H9 (cell line): Measurements from ENCODE around the gene HEBP2. TPM values are rescaled to one million over a fixed set of nuclear protein-coding genes. Genes with fewer than 3 reads are reported as not detected.

Experiments used
- DNase-seq: peaks from one replicate; pipeline ENCODE4 v3.0.0-alpha.2; 2017
- H2AFZ ChIP-seq: one replicate; pipeline ENCODE4 v1.6.1; 2013; ENCODE audit warnings: mild to moderate bottlenecking, low read length, control low read depth, moderate library complexity
- H2AK5ac ChIP-seq: 2 replicates; pipeline ENCODE4 v1.6.1; 2013; ENCODE audit warnings: low read length, control low read depth, mixed read lengths; ENCODE audit not compliant: insufficient read length
- H2BK120ac ChIP-seq: one replicate; pipeline ENCODE4 v1.6.1; 2013; ENCODE audit warnings: low read depth, mild to moderate bottlenecking, low read length, control low read depth, inconsistent platforms; ENCODE audit not compliant: poor library complexity, severe bottlenecking
- H2BK12ac ChIP-seq: 2 replicates; pipeline ENCODE4 v1.6.1; 2013; ENCODE audit warnings: low read length, control low read depth, mixed read lengths, low read depth; ENCODE audit not compliant: insufficient read length
- H2BK15ac ChIP-seq: 2 replicates; pipeline ENCODE4 v1.6.1; 2013; ENCODE audit warnings: low read depth, low read length, control low read depth
- H2BK20ac ChIP-seq: one replicate; pipeline ENCODE4 v1.6.1; 2013; ENCODE audit warnings: low read depth, mild to moderate bottlenecking, low read length, control low read depth, inconsistent platforms; ENCODE audit not compliant: poor library complexity, severe bottlenecking
- H2BK5ac ChIP-seq: 2 replicates; pipeline ENCODE4 v1.6.1; 2013; ENCODE audit warnings: low read length, control low read depth, mixed read lengths; ENCODE audit not compliant: insufficient read length
- H3K14ac ChIP-seq: 2 replicates; pipeline ENCODE4 v1.6.1; 2013; ENCODE audit warnings: low read length, control low read depth; ENCODE audit not compliant: insufficient read depth
- H3K18ac ChIP-seq: 2 replicates; pipeline ENCODE4 v1.6.1; 2013; ENCODE audit warnings: low read depth, mild to moderate bottlenecking, mixed read lengths, low read length, control low read depth; ENCODE audit not compliant: insufficient read length
- H3K23ac ChIP-seq: 2 replicates; pipeline ENCODE4 v1.6.1; 2013; ENCODE audit warnings: low read length, control low read depth, mixed read lengths, low read depth; ENCODE audit not compliant: insufficient read length
- H3K23me2 ChIP-seq: 2 replicates; pipeline ENCODE4 v1.6.1; 2013; ENCODE audit warnings: low read depth, mild to moderate bottlenecking, mixed read lengths, low read length, control low read depth; ENCODE audit not compliant: insufficient read length, poor library complexity, severe bottlenecking
- H3K27ac ChIP-seq: 2 replicates; pipeline ENCODE4 v1.5.1; 2013; ENCODE audit warnings: low read length, control low read depth, mixed read lengths, low read depth; ENCODE audit not compliant: insufficient read length
- H3K27me3 ChIP-seq: 2 replicates; pipeline ENCODE4 v1.6.1; 2013; ENCODE audit warnings: low read length, control low read depth, inconsistent platforms; ENCODE audit not compliant: insufficient read depth
- H3K4ac ChIP-seq: 2 replicates; pipeline ENCODE4 v1.6.1; 2013; ENCODE audit warnings: low read depth, mild to moderate bottlenecking, control low read depth, inconsistent platforms, low read length, moderate library complexity
- H3K4me1 ChIP-seq: 2 replicates; pipeline ENCODE4 v1.6.1; 2013; ENCODE audit warnings: low read length, control low read depth, inconsistent platforms; ENCODE audit not compliant: insufficient read depth
- H3K4me2 ChIP-seq: 2 replicates; pipeline ENCODE4 v1.6.1; 2013; ENCODE audit warnings: low read length, control low read depth, mixed read lengths; ENCODE audit not compliant: insufficient read length, insufficient read depth
- H3K56ac ChIP-seq: 2 replicates; pipeline ENCODE4 v1.6.1; 2013; ENCODE audit warnings: low read depth, mild to moderate bottlenecking, mixed read lengths, low read length, control low read depth; ENCODE audit not compliant: insufficient read length
- H3K79me1 ChIP-seq: 2 replicates; pipeline ENCODE4 v1.6.1; 2013; ENCODE audit warnings: low read depth, mild to moderate bottlenecking, moderate library complexity, low read length, control low read depth, inconsistent platforms; ENCODE audit not compliant: insufficient read depth, poor library complexity, severe bottlenecking
- H3K79me2 ChIP-seq: 2 replicates; pipeline ENCODE4 v1.6.1; 2013; ENCODE audit warnings: low read length, control low read depth, inconsistent platforms; ENCODE audit not compliant: insufficient read depth
- H3K9ac ChIP-seq: 2 replicates; pipeline ENCODE4 v1.6.1; 2013; ENCODE audit warnings: low read length, control low read depth, mixed read lengths; ENCODE audit not compliant: insufficient read length; ENCODE audit errors: extremely low read depth
- H3K9me3 ChIP-seq: one replicate; pipeline ENCODE4 v1.6.1; 2013; ENCODE audit warnings: low read depth, low read length, inconsistent platforms; ENCODE audit not compliant: control insufficient read depth
- H3T11ph ChIP-seq: one replicate; pipeline ENCODE4 v1.6.1; 2013; ENCODE audit warnings: mild to moderate bottlenecking, low read length, control low read depth, inconsistent platforms
- H4K20me1 ChIP-seq: one replicate; pipeline ENCODE4 v1.6.1; 2013; ENCODE audit not compliant: control insufficient read depth, insufficient read length, insufficient read depth
- H4K5ac ChIP-seq: 2 replicates; pipeline ENCODE4 v1.6.1; 2013; ENCODE audit warnings: low read depth, mild to moderate bottlenecking, mixed read lengths, low read length, control low read depth; ENCODE audit not compliant: insufficient read length
- H4K8ac ChIP-seq: replicated peaks from 2 replicates; pipeline ENCODE4 v1.6.1; 2013; ENCODE audit warnings: low read length, control low read depth, mixed read lengths, low read depth; ENCODE audit not compliant: insufficient read length
- H4K91ac ChIP-seq: 2 replicates; pipeline ENCODE4 v1.6.1; 2013; ENCODE audit warnings: low read depth, mild to moderate bottlenecking, moderate library complexity, mixed read lengths, low read length, control low read depth; ENCODE audit not compliant: insufficient read length
- H3K27ac Mint-ChIP-seq, 3 experiments: 2 replicates in 2 of 3; 3 replicates in 1 of 3; pipeline ENCODE4 v1.8.0; 2020 to 2021; ENCODE audit warnings: mixed read lengths in 3 of 3, mild to moderate bottlenecking in 1 of 3, moderate library complexity in 1 of 3
- H3K27me3 Mint-ChIP-seq: 2 replicates; pipeline ENCODE4 v1.8.0; 2021; ENCODE audit warnings: low read depth, mild to moderate bottlenecking, moderate library complexity, mixed read lengths
- H3K36me3 Mint-ChIP-seq, 3 experiments: 2 replicates in 2 of 3; 3 replicates in 1 of 3; pipeline ENCODE4 v1.8.0; 2020 to 2021; ENCODE audit warnings: low read depth in 3 of 3, mixed read lengths in 3 of 3; ENCODE audit not compliant: insufficient read depth in 1 of 3
- H3K4me1 Mint-ChIP-seq, 2 experiments: 2 replicates each; pipeline ENCODE4 v1.8.0; 2020; ENCODE audit warnings: mixed read lengths in 2 of 2
- H3K4me3 Mint-ChIP-seq, 2 experiments: 2 replicates in 1 of 2; 3 replicates in 1 of 2; pipeline ENCODE4 v1.8.0; 2020 to 2021; ENCODE audit warnings: mild to moderate bottlenecking in 2 of 2, mixed read lengths in 2 of 2, moderate library complexity in 1 of 2
- H3K9me3 Mint-ChIP-seq, 2 experiments: 2 replicates in 1 of 2; 3 replicates in 1 of 2; pipeline ENCODE4 v1.8.0; 2020; ENCODE audit warnings: mild to moderate bottlenecking in 2 of 2, mixed read lengths in 2 of 2, moderate library complexity in 1 of 2
- CTCF ChIP-seq: fragments of 200-600 bp; sonication (generic); conservative IDR thresholded peaks from 3 replicates; pipeline ENCODE4 v1.8.0; 2021; ENCODE audit warnings: antibody characterized with exemption, mild to moderate bottlenecking
- WGBS: extraction: QIAGEN DNeasy Blood & Tissue Kit; methylation state at CpG from one replicate; pipeline ENCODE4 v1.1.7; 2013; ENCODE audit warnings: missing lambda C conversion rate, low lambda C conversion rate, mixed read lengths; ENCODE audit not compliant: insufficient read length; ENCODE audit errors: extremely low coverage; 5-methylcytosine and 5-hydroxymethylcytosine counted together
- total RNA-seq: library from RNA; stranded (reverse); gene quantifications from 2 replicates; pipeline ENCODE4 v1.2.1, GENCODE V29; 2021

Gene HEBP2
- total RNA-seq, 1 experiment from 2014 or later = 57.8 TPM

GRCh38 chr6:138441965-138442364, 37.9 kb downstream of the HEBP2 start:
- Histone ChIP-seq H2BK15ac (no peak overlapping the region), H3K27ac (no peak overlapping the region), H3K56ac (no peak overlapping the region), H2AFZ (no peak overlapping the region), H3K14ac (no peak overlapping the region), H3T11ph (no peak overlapping the region), H3K23me2 (no peaks in the 10 kb centered on the region), H3K4ac (no peak overlapping the region), H2BK12ac (no peak overlapping the region), H4K91ac (no peak overlapping the region), H2BK20ac (no peak overlapping the region), H3K9ac (no peak overlapping the region), H3K79me1 (no peaks in the 10 kb centered on the region), H3K23ac (no peak overlapping the region), H4K5ac (no peak overlapping the region), H3K27me3 (no peaks in the 10 kb centered on the region), H2BK5ac (no peak overlapping the region), H2BK120ac (no peak overlapping the region), H3K18ac (no peak overlapping the region), H3K4me1 (no peaks in the 10 kb centered on the region), H4K8ac (no peak overlapping the region), H3K79me2 (no peaks in the 10 kb centered on the region), H3K4me2 (no peak overlapping the region), H3K9me3 (no peaks in the 10 kb centered on the region), H2AK5ac (no peak overlapping the region), H4K20me1 (no peaks in the 10 kb centered on the region)
- no peak for DNase-seq
- H3K27me3 Mint-ChIP-seq = no peaks in the 10 kb centered on the region
- H3K4me3 Mint-ChIP-seq = no peak overlapping the region
- H3K36me3 Mint-ChIP-seq = peaks cover 0 to 5% (median 0%) of the 10 kb centered on the region in 3 experiments; a peak in 5 of 7 replicates
- H3K4me1 Mint-ChIP-seq = no peaks in the 10 kb centered on the region
- TF ChIP-seq CTCF = no peak
- no peaks in the 10 kb centered on the region for H3K9me3 Mint-ChIP-seq
- WGBS = no CpG with 5 or more reads among the region's 6 CpGs
- no peak overlapping the region for H3K27ac Mint-ChIP-seq
